ENCODE data around the gene DPYD.

DNA sequence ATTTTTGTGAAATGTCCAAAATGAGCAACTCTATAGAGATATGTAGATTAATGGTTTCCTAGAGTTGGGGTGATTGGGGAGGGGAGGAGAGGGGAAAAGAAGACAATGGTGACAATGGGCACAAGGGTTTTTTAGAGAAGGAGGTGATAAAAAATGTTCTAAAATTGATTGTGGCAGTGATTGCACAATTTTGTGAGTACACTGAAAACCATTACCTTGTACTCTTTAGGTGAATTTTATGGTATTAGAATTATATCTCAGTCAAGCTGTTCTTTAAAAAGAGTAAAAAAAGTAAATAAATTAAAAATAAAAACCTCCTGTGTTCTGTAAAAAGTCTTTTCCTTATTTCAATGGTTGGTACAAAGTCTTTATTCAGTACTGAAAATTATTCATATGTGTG is 869.0 kb downstream of the DPYD start:
- TF ChIP-seq POLR2A (IDR thresholded peaks at IDR 0.05): no peak
- TF ChIP-seq, protein P1, sequence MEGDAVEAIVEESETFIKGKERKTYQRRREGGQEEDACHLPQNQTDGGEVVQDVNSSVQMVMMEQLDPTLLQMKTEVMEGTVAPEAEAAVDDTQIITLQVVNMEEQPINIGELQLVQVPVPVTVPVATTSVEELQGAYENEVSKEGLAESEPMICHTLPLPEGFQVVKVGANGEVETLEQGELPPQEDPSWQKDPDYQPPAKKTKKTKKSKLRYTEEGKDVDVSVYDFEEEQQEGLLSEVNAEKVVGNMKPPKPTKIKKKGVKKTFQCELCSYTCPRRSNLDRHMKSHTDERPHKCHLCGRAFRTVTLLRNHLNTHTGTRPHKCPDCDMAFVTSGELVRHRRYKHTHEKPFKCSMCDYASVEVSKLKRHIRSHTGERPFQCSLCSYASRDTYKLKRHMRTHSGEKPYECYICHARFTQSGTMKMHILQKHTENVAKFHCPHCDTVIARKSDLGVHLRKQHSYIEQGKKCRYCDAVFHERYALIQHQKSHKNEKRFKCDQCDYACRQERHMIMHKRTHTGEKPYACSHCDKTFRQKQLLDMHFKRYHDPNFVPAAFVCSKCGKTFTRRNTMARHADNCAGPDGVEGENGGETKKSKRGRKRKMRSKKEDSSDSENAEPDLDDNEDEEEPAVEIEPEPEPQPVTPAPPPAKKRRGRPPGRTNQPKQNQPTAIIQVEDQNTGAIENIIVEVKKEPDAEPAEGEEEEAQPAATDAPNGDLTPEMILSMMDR (IDR thresholded peaks at IDR 0.05): no peak

All from uterus (tissue), 2 donors.